Ureter (tissue), 1 donor: ENCODE data around the gene ADNP2. TPM values are rescaled to one million over a fixed set of nuclear protein-coding genes. Genes with fewer than 3 reads are reported as not detected.

Experiments used
- total RNA-seq: library from RNA; stranded (reverse); gene quantifications from one replicate; pipeline ENCODE4 v1.2.4, GENCODE V29; 2023
- donor health status: DM: yes; HTN: yes; CAD: no.

Gene ADNP2
- total RNA-seq, 1 donor from 2014 or later = 28.0 TPM

Other genes with a start within 250 kb of the ADNP2 start
- gene SLC66A2, start 157.6 kb upstream of the ADNP2 start, total RNA-seq = 37.4 TPM
- 29.5 TPM for gene HSBP1L1, start 144.6 kb upstream of the ADNP2 start, total RNA-seq
- gene TXNL4A, start 120.7 kb upstream of the ADNP2 start, total RNA-seq = 82.1 TPM
- gene RBFA, start 74.8 kb upstream of the ADNP2 start, total RNA-seq = 35.7 TPM
- gene PARD6G, start 138.3 kb downstream of the ADNP2 start, total RNA-seq = 26.4 TPM